WTC11 (cell line): ENCODE data around the gene HSFX3. TPM values are rescaled to one million over a fixed set of nuclear protein-coding genes. Genes with fewer than 3 reads are reported as not detected.
"Not testable (repeated sequence)": the region's sequence is repeated elsewhere in the genome, so short reads cannot be mapped to it uniquely, and the experiment has no call there.

Source experiments
- ATAC-seq: fragments of 200-7000 bp; cut with Tn5 transposase; 2 replicates; pipeline ENCODE4 v1.10.0; 2021; ENCODE audit warnings: mild to moderate bottlenecking, moderate library complexity
- CTCF ChIA-PET: fragments of 300-600 bp; sonication (Branson Sonifier 250); formaldehyde crosslinking; loops from one replicate; lab custom pipeline; 2021; ENCODE audit warnings: antibody characterized with exemption; lab: Charles Lee
- POLR2A ChIA-PET: fragments of 350-600 bp; sonication (Branson Sonifier 250); formaldehyde crosslinking; loops from one replicate; lab custom pipeline; 2021; ENCODE audit warnings: antibody characterized with exemption; lab: Charles Lee
- DNase-seq: peaks from one replicate; pipeline ENCODE4 v3.0.0; 2021; ENCODE audit warnings: low spot score
- H3K27ac Mint-ChIP-seq: 2 replicates; pipeline ENCODE4 v1.8.0; 2021; ENCODE audit warnings: mixed read lengths
- H3K27me3 Mint-ChIP-seq: 2 replicates; pipeline ENCODE4 v1.8.0; 2021; ENCODE audit warnings: low read depth, mild to moderate bottlenecking, moderate library complexity, mixed read lengths
- H3K36me3 Mint-ChIP-seq: 2 replicates; pipeline ENCODE4 v1.8.0; 2021; ENCODE audit warnings: mixed read lengths
- H3K4me1 Mint-ChIP-seq: 2 replicates; pipeline ENCODE4 v1.8.0; 2022; ENCODE audit warnings: mixed read lengths
- H3K4me3 Mint-ChIP-seq: 2 replicates; pipeline ENCODE4 v1.8.0; 2021; ENCODE audit warnings: mild to moderate bottlenecking, moderate library complexity, mixed read lengths
- H3K9me3 Mint-ChIP-seq: 2 replicates; pipeline ENCODE4 v1.8.0; 2021; ENCODE audit warnings: mixed read lengths
- ATF1 ChIP-seq: sonication (generic); formaldehyde crosslinking; IDR thresholded peaks from 2 replicates; pipeline ENCODE4 v1.8.1; 2023; ENCODE audit warnings: mild to moderate bottlenecking, moderate library complexity, missing genetic modification reagents
- GABPB1 ChIP-seq: sonication (generic); formaldehyde crosslinking; IDR thresholded peaks from 2 replicates; pipeline ENCODE4 v1.8.1; 2023; ENCODE audit warnings: mild to moderate bottlenecking, missing genetic modification reagents
- IRF1 ChIP-seq: sonication (generic); formaldehyde crosslinking; IDR thresholded peaks from 2 replicates; pipeline ENCODE4 v1.8.0; 2023; ENCODE audit warnings: missing genetic modification reagents
- MAX ChIP-seq: sonication (generic); formaldehyde crosslinking; IDR thresholded peaks from 2 replicates; pipeline ENCODE4 v1.8.0; 2022; ENCODE audit warnings: mild to moderate bottlenecking, missing genetic modification reagents
- NR1H2 ChIP-seq: sonication (generic); formaldehyde crosslinking; IDR thresholded peaks from 2 replicates; pipeline ENCODE4 v1.9.0; 2021; ENCODE audit warnings: mild to moderate bottlenecking, moderate library complexity, missing genetic modification reagents
- PREB ChIP-seq: sonication (generic); formaldehyde crosslinking; IDR thresholded peaks from 2 replicates; pipeline ENCODE4 v1.8.1; 2022; ENCODE audit warnings: mild to moderate bottlenecking, missing genetic modification reagents, moderate library complexity, borderline replicate concordance
- TP53 ChIP-seq: sonication (generic); formaldehyde crosslinking; IDR thresholded peaks from 2 replicates; pipeline ENCODE4 v1.8.1; 2023; ENCODE audit warnings: mild to moderate bottlenecking, missing genetic modification reagents
- ZNF396 ChIP-seq: fragments of 250-450 bp; sonication (Bioruptor Pico); IDR thresholded peaks from 2 replicates; pipeline ENCODE4 v1.8.0; 2021; ENCODE audit warnings: mild to moderate bottlenecking, moderate library complexity, borderline replicate concordance
- total RNA-seq: library from RNA; stranded (reverse); gene quantifications from 3 replicates; pipeline ENCODE4 v1.2.3, GENCODE V29; 2021
- TF ChIP-seq, protein P1 (sequence below): sonication (generic); formaldehyde crosslinking; IDR thresholded peaks from 2 replicates; pipeline ENCODE4 v1.8.1; 2022; ENCODE audit warnings: missing genetic modification reagents, borderline replicate concordance
- TF ChIP-seq, protein P2 (sequence below): sonication (generic); formaldehyde crosslinking; IDR thresholded peaks from 2 replicates; pipeline ENCODE4 v1.8.0; 2022; ENCODE audit warnings: missing genetic modification reagents

HSFX3 gene
- total RNA-seq, 1 experiment from 2014 or later, result not detected

DNA sequence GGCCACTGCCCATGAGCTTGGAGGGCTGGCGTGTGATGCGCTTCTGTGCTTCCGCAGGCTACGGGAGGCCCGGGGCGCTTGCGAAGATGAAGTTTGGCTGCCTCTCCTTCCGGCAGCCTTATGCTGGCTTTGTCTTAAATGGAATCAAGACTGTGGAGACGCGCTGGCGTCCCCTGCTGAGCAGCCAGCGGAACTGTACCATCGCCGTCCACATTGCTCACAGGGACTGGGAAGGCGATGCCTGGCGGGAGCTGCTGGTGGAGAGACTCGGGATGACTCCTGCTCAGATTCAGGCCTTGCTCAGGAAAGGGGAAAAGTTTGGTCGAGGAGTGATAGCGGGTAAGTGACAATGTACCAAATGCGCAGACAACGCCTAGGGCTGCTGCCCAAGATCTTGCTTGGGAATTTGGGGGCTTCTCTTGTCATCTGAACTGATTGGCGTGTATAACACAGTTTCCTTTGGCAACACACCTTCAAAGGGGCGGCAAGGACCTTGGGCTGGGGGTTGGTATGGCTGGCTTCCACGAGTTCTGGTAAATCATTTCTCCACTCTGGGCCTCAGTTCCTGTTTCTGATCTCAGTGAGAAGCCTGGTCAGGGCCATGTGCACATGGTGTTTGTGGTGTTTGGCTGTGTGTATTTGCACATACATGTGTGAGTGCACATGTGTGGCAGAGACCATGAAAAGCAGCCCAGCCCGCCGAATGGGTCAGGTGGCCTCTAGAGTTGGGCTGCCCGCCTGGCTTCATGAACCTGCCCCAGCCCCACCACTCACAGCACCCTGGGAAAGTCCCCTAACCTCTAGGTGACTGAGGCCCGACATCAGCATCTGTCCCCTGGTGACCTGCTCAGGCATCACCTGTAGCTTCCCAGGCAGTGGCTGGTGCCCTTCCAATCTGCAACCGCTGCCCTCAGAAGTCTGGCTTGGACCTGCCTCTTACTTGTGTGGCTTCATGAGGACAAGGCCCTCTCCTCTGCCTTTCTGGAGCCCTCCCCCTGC is 3.9 kb downstream of the HSFX3 start:
- POLR2A ChIA-PET, result not testable (repeated sequence)

DNA sequence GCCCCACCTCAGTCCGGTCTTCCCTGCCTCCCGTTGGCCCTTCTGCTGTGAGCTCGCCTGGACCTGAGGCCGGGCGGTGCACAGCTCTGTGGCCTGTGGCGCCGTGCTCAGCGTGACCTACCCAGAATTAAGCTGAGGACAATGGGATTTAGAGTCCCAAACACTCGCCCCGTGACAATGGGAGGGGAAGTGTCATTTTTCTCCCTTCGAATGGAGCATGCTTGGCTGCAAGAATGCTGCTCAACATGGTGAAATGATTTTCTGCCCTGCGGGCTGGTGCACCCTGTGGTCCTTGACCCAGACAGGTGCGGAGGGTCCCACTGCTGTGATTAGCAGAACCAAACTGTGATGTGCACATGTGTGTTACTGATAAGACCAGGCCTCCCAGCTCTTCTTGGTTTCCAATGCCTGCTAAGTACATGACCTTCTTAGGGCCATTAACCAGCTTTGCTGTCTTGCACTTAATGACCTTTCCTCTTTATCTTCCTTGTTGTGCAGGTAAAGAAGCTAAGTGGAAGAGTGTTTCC is 8.1 kb downstream of the HSFX3 start:
- Mint-ChIP-seq H3K4me1 (0 out of 2 replicates have a peak, but pooled peaks cover 2% of the 10 kb centered on the region), H3K4me3 (peak overlapping the region; percentile 81)
- POLR2A ChIA-PET, result no interaction called here
- ATAC-seq, result no peak
- TF ChIP-seq PREB (no peak), ATF1 (CRISPR knock-in tag) (no peak), TP53 (no peak)
- TF ChIP-seq, all 79 proteins: peak for 0
- DNase-seq, result no peak
- CTCF ChIA-PET, result interaction anchor here (3.2 kb wide), 2 partner anchors 13 to 30 kb away, joined by 16 to 33 read pairs; no protein-coding TSS in a partner anchor
- Mint-ChIP-seq H3K27ac (no peak overlapping the region), H3K36me3 (no peaks in the 10 kb centered on the region), H3K27me3 (peaks cover 10% of the 10 kb centered on the region), H3K9me3 (no peaks in the 10 kb centered on the region)

More for the DNA sequence above, 3.9 kb downstream of the HSFX3 start:
- H3K4me3 Mint-ChIP-seq, H3K36me3 Mint-ChIP-seq, H3K27ac Mint-ChIP-seq, H3K9me3 Mint-ChIP-seq, CTCF ChIA-PET, H3K4me1 Mint-ChIP-seq: not testable (repeated sequence)
- H3K27me3 Mint-ChIP-seq, result peaks cover 10% of the 10 kb centered on the region
- ATAC-seq (peak; percentile 79), DNase-seq (peak; percentile 59)

DNA sequence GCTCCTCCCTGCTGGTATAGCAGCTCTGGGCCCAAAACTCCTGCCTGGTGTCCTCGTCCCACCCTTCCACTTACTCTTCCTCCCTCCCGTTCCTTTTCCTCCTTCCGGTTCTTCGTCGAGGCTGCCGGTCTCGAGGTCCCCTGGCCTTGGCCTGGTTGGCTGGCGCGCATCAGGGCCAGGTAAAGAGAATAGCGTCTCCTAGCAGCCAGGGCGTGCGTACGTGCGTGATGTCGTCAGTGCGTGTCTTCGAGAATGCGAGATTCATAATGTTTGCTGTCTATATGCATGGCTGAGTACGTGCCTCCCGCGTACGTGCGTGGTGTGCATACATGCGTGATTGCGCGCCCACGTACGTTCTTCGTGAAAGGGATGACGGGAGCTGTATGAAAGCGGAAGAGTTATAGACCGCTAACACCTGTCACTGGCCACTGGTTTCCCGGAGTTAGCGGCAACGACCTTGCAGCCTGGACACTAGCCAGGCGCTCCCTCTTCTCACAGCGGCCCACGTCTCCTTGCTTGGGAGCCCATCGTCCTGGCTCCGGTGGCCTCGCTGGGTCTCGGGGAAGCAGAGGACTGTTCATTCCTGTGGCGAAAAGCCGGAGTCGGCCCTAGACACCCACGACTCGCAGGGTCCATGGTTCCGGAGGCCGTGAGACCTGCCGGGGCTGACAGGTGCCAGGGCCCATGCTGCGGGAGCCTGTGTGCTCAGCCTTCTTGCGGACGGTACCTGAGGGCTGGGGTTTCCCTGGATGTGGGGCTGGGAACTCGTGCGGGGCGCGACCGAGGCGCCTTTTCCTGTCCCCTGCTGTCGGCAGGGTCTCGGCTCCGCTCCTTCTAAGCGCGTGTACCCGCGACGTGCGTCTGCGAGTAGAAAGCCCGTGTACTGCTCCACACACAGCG is 8.9 kb downstream of the HSFX3 start, which contains the start of gene EOLA1:
Gene EOLA1 (plus strand): TSS at position 392 of the 900 bp plus-strand sequence. CDS start 4,619 bp downstream, outside the sequence.
- no peaks in the 10 kb centered on the region for H3K36me3 Mint-ChIP-seq
- ChIA-PET CTCF (interaction anchor here (0.6 to 3.2 kb wide), 7 partner anchors 12 to 398 kb away, joined by 4 to 33 read pairs (median 9); partner anchors contain the start of genes EOLA2 and IDS), POLR2A (interaction anchor here (0.6 kb wide), 1 partner anchor 397 kb away, joined by 4 read pairs; the partner anchor contains the start of gene EOLA2)
- no peak for DNase-seq
- H3K27ac Mint-ChIP-seq, result peak within 1 kb of the TSS; percentile 96
- peaks cover 10% of the 10 kb centered on the region for H3K27me3 Mint-ChIP-seq
- peak within 1 kb of the TSS; percentile 81 for H3K4me3 Mint-ChIP-seq
- no peaks in the 10 kb centered on the region for H3K9me3 Mint-ChIP-seq
- ATAC-seq, result peak; percentile 39
- no peak for TF ChIP-seq ZNF396 (CRISPR knock-in tag)
- peak; percentile 16; the same call in 1 of the 2 replicates for TF ChIP-seq GABPB1 (CRISPR knock-in tag)
- TF ChIP-seq IRF1 (CRISPR knock-in tag), result no peak
- no peak for TF ChIP-seq NR1H2 (CRISPR knock-in tag)
- TF ChIP-seq, protein P1, sequence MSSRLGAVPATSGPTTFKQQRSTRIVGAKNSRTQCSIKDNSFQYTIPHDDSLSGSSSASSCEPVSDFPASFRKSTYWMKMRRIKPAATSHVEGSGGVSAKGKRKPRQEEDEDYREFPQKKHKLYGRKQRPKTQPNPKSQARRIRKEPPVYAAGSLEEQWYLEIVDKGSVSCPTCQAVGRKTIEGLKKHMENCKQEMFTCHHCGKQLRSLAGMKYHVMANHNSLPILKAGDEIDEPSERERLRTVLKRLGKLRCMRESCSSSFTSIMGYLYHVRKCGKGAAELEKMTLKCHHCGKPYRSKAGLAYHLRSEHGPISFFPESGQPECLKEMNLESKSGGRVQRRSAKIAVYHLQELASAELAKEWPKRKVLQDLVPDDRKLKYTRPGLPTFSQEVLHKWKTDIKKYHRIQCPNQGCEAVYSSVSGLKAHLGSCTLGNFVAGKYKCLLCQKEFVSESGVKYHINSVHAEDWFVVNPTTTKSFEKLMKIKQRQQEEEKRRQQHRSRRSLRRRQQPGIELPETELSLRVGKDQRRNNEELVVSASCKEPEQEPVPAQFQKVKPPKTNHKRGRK (CRISPR knock-in tag), result no peak
- peak; percentile 62; the same call in 1 of the 2 replicates for TF ChIP-seq MAX (CRISPR knock-in tag)
- TF ChIP-seq, protein P2, sequence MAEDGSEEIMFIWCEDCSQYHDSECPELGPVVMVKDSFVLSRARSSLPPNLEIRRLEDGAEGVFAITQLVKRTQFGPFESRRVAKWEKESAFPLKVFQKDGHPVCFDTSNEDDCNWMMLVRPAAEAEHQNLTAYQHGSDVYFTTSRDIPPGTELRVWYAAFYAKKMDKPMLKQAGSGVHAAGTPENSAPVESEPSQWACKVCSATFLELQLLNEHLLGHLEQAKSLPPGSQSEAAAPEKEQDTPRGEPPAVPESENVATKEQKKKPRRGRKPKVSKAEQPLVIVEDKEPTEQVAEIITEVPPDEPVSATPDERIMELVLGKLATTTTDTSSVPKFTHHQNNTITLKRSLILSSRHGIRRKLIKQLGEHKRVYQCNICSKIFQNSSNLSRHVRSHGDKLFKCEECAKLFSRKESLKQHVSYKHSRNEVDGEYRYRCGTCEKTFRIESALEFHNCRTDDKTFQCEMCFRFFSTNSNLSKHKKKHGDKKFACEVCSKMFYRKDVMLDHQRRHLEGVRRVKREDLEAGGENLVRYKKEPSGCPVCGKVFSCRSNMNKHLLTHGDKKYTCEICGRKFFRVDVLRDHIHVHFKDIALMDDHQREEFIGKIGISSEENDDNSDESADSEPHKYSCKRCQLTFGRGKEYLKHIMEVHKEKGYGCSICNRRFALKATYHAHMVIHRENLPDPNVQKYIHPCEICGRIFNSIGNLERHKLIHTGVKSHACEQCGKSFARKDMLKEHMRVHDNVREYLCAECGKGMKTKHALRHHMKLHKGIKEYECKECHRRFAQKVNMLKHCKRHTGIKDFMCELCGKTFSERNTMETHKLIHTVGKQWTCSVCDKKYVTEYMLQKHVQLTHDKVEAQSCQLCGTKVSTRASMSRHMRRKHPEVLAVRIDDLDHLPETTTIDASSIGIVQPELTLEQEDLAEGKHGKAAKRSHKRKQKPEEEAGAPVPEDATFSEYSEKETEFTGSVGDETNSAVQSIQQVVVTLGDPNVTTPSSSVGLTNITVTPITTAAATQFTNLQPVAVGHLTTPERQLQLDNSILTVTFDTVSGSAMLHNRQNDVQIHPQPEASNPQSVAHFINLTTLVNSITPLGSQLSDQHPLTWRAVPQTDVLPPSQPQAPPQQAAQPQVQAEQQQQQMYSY (CRISPR knock-in tag), result peak; percentile 63
- H3K4me1 Mint-ChIP-seq, result peaks cover 8% of the 10 kb centered on the region; the same call in 1 of the 2 replicates
